SH-SY5Y (cell line): Measurements from ENCODE around the gene INPP4B.

Source experiments
- GATA2 ChIP-seq: IDR thresholded peaks from 2 replicates; pipeline ENCODE4 v1.6.1; 2011; ENCODE audit warnings: mild to moderate bottlenecking, low read depth, low read length
- GATA3 ChIP-seq: IDR thresholded peaks from 2 replicates; pipeline ENCODE4 v1.6.1; 2011; ENCODE audit warnings: low read depth, mild to moderate bottlenecking, low read length, moderate library complexity

- TF ChIP-seq GATA2, result no peak
- TF ChIP-seq GATA3, result no peak
These were observed 336.2 kb downstream of the INPP4B start for GRCh38 chr4:142509881-142510280.
